GM12801 (cell line): ENCODE measurements around the gene WASF3.

Source experiments
- CTCF ChIP-seq: IDR thresholded peaks from one replicate; pipeline ENCODE4 v1.5.1; 2011; ENCODE audit warnings: control low read depth; ENCODE audit not compliant: insufficient read length; ENCODE audit errors: extremely low read depth

Gene WASF3

DNA sequence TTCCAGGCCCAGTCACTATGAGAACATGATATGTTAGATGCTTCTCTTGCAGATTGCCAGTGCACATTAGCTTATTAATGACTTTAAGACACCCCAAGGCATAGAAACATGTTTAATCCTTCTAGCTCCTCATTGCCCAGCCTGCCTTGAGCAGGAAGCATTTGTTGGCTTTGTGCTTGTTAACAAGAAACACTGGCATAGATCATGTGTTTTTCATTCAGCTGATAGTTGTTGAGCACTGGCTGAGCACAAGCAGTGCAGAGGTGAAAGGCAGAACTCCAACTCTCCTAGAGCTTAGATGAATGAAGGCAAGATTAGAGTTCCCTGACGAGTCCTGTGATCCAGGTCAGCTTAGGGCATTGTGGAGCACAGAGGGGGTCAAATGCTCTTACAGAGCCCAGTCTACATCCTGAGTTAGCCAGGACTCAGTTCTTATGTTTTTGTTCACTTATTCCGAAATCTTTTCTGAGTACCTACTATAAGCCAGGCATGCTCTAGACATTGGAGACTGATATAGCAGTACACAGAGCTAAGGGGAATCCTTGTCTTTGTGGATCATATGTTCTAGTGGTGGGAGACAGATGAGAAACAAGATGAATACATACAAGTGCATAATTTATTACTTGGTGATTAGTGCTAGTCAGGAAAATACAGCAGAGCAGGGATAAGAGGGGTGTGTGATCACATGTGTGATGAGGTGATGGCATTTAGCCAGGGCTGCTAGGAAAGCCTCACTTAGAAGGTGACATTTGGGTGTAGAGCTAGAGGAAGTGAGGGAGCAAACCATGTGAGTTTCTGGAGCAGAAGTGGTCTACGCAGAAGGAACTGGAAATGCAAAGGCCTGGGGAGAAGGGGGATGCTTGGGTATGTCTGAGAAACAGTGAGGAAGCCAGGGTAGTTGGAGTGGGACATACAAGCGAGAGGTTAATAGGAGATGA lies 101.2 kb downstream of the WASF3 start:
- TF ChIP-seq CTCF, result no peak

DNA sequence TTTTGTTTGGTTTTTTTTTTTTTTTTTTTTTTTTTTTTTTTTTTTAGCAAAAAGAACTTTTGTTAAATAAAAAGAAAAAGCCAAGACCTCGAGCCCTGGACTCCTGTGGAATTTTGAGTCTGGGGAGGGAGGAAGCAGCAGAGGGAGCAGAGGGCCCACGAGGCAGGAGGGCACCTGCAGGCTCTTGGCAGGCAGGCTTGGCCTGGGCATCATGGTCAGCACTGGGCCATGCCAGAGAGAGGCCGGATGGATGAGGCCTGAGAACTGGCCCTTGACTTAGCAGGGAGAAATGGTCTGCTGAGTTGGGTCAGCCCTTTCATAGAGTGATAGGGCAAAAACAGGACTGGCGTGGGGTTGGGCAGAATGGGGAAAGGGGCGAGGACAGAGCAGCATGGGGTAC lies 102.7 kb downstream of the WASF3 start:
- TF ChIP-seq CTCF, result no peak

DNA sequence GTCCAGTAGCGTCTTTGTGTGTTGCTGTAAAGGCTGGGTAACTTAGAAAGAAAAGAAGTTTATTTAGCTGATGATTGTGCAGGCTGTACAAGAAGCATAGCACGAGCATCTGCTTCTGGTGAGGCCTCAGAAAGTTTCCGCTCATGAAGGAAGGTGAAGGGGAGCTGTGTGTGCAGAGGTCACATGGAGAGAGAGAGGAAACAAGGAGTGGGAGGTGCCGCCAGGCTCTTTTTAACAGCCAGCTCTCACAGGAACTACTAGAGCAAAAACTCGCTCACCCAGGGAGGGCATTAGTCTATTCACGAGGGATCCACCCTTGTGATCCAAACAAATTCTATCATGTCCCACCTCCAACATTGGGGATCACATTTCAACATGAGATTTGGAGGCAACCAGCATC lies 103.3 kb downstream of the WASF3 start:
- TF ChIP-seq CTCF, result no peak

GRCh38 chr13:26663791-26664190 lies 106.3 kb downstream of the WASF3 start:
- TF ChIP-seq CTCF, result no peak

- no peak for TF ChIP-seq CTCF
Observed at GRCh38 chr13:26664286-26664685, 106.8 kb downstream of the WASF3 start.

DNA sequence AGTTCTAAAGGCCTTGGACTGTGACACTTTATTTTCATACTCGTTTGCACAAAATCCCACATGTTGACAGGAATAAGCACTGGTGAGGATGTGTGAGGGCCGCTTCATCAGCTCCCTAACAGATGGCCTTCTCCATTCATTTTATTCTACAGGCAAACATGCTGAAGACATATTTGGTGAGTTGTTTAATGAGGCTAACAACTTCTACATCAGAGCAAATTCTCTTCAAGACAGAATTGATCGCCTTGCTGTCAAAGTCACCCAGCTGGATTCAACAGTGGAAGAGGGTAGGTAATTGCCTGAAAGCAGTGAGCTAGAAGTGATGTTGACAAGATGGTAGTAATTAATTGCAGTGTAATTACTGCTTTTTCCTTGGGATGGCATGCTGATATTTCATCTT lies 107.4 kb downstream of the WASF3 start:
- no peak for TF ChIP-seq CTCF

- TF ChIP-seq CTCF, result no peak
Observed at GRCh38 chr13:26668357-26669146, 111.1 kb downstream of the WASF3 start.
